A673 (cell line): ENCODE data around the gene CD74. TPM values are rescaled to one million over a fixed set of nuclear protein-coding genes. Genes with fewer than 3 reads are reported as not detected.

Experiments
- BruUV-seq: library from RNA; stranded (reverse); fragments of 400-500 nt; replicated peaks from 2 replicates; lab custom pipeline; 2021; lab: Mats Ljungman, UMichigan
- CTCF ChIA-PET: fragments of 300-600 bp; sonication (Branson Sonifier 250); formaldehyde crosslinking; loops from one replicate; lab custom pipeline; 2022; ENCODE audit warnings: antibody characterized with exemption; lab: Charles Lee
- POLR2A ChIA-PET: fragments of 300-600 bp; sonication (Branson Sonifier 250); formaldehyde crosslinking; loops from one replicate; lab custom pipeline; 2022; ENCODE audit warnings: antibody characterized with exemption; ENCODE audit not compliant: low non-redundant PET; lab: Charles Lee
- DNase-seq: peaks from one replicate; pipeline ENCODE4 v3.0.0-alpha.2; 2015; ENCODE audit warnings: low spot score
- H3K27ac ChIP-seq: fragments of 200-600 bp; sonication (generic); 2 replicates; pipeline ENCODE4 v1.5.1; 2016; ENCODE audit warnings: mixed run types, low read depth, mild to moderate bottlenecking, mixed read lengths, antibody characterized with exemption, low read length; ENCODE audit not compliant: poor library complexity, severe bottlenecking
- H3K27me3 ChIP-seq: fragments of 200-600 bp; sonication (generic); replicated peaks from 2 replicates; pipeline ENCODE4 v1.6.1; 2017; ENCODE audit warnings: mixed run types, low read depth, mild to moderate bottlenecking, mixed read lengths, antibody characterized with exemption, low read length; ENCODE audit not compliant: insufficient read depth, poor library complexity
- H3K36me3 ChIP-seq: fragments of 200-600 bp; sonication (generic); 2 replicates; pipeline ENCODE4 v1.6.1; 2016; ENCODE audit warnings: mixed run types, mild to moderate bottlenecking, mixed read lengths, antibody characterized with exemption, low read length; ENCODE audit not compliant: insufficient read depth, poor library complexity, severe bottlenecking
- H3K4me1 ChIP-seq: fragments of 200-600 bp; sonication (generic); 2 replicates; pipeline ENCODE4 v1.6.1; 2017; ENCODE audit warnings: mixed run types, mild to moderate bottlenecking, mixed read lengths, antibody characterized with exemption, low read length; ENCODE audit not compliant: insufficient read depth, poor library complexity, severe bottlenecking
- H3K4me3 ChIP-seq: fragments of 200-600 bp; sonication (generic); 2 replicates; pipeline ENCODE4 v1.5.1; 2016; ENCODE audit warnings: low read depth, mixed run types, mild to moderate bottlenecking, mixed read lengths, low read length; ENCODE audit not compliant: poor library complexity, severe bottlenecking
- H3K9me3 ChIP-seq: fragments of 200-600 bp; sonication (generic); 2 replicates; pipeline ENCODE4 v1.6.1; 2016; ENCODE audit warnings: mixed run types, low read depth, mild to moderate bottlenecking, mixed read lengths, antibody characterized with exemption, low read length; ENCODE audit not compliant: poor library complexity, severe bottlenecking
- EZH2 ChIP-seq: fragments of 200-600 bp; sonication (generic); IDR thresholded peaks from 2 replicates; pipeline ENCODE4 v1.6.1; 2017; ENCODE audit warnings: borderline replicate concordance, low read depth, mild to moderate bottlenecking, mixed read lengths, antibody characterized with exemption, low read length; ENCODE audit not compliant: poor library complexity, severe bottlenecking
- intact Hi-C: fragments of 100-400 bp; cut with micrococcal nuclease; formaldehyde crosslinking; loops from one replicate; pipeline ENCODE4 v1.10.0; 2022; ENCODE audit not compliant: unreplicated experiment
- total RNA-seq: library from RNA; stranded (reverse); gene quantifications from 2 replicates; pipeline ENCODE4 v1.2.3, GENCODE V29; 2021
- TF ChIP-seq, protein P1 (sequence below): fragments of 300-800, 200-600 bp; sonication (generic); conservative IDR thresholded peaks from 2 replicates; pipeline ENCODE4 v1.5.1; 2017; ENCODE audit warnings: low read depth, mild to moderate bottlenecking, antibody characterized with exemption, low read length, moderate library complexity, mixed read lengths

CD74 gene
- total RNA-seq, 1 experiment from 2014 or later = not detected

DNA sequence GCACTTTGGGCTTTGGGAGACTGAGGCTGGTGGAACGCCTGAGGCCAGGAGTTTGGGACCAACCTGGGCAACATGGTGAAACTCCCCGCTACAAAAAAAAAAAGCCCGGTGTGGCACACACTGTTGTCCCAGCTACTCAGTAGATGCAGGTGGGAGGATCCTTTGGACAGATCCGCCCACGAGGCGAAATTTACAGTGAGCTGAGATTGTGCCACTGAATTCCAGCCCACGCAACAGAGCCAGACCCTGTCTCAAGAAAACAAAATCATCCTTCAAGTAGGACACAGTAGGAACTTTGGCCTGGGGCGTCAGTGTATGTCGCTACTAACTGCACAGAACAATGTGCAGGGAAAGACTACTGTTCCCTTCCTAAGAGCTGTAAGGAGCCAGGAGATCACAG is 32.1 kb upstream of the CD74 start:
- intact Hi-C loops = no loop called here

DNA sequence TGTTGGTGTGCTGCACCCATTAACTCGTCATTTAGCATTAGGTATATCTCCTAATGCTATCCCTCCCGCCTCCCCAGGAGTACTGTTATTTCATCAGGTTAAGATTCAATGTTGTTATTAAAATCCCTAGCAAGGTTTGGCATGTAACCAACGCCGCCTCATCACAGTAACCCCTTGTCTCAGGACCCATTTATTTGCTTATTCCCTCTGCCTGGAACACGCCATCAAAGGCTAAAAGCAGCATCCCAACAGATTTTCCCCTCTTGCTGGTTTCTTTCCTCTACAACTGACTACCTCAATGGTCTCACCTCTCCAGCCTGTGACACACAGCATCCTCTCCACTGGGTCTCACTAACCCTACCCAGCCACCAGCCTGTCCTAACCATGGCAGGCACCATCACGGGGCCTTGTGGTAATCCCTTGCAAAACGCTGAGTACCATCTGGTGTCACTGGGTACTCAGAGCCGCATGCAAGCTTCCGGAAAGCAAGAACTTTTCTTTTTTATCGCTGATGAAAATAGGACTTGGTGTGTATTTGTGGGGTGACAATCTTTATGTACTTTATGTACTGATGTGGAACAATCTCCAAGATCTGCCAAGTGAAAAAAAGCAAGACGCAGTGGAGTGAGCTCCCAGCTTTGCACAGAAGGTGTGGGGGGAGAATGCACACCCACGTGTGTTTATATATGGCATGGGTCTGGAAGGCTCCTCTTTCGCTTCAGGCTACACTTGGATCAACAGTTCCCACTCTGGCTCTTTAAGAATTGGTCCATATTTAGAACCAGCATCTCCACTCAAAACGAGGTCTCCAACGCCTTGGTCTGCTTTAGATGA is 30.7 kb upstream of the CD74 start:
- no peaks in the 10 kb centered on the region for H3K27me3 ChIP-seq
- H3K4me3 ChIP-seq = no peak overlapping the region
- TF ChIP-seq, protein P1, sequence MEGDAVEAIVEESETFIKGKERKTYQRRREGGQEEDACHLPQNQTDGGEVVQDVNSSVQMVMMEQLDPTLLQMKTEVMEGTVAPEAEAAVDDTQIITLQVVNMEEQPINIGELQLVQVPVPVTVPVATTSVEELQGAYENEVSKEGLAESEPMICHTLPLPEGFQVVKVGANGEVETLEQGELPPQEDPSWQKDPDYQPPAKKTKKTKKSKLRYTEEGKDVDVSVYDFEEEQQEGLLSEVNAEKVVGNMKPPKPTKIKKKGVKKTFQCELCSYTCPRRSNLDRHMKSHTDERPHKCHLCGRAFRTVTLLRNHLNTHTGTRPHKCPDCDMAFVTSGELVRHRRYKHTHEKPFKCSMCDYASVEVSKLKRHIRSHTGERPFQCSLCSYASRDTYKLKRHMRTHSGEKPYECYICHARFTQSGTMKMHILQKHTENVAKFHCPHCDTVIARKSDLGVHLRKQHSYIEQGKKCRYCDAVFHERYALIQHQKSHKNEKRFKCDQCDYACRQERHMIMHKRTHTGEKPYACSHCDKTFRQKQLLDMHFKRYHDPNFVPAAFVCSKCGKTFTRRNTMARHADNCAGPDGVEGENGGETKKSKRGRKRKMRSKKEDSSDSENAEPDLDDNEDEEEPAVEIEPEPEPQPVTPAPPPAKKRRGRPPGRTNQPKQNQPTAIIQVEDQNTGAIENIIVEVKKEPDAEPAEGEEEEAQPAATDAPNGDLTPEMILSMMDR = no peak
- TF ChIP-seq EZH2 = no peak
- POLR2A ChIA-PET = no interaction called here
- CTCF ChIA-PET = no interaction called here
- peaks cover 22% of the 10 kb centered on the region for H3K4me1 ChIP-seq
- H3K36me3 ChIP-seq = peaks cover 59% of the 10 kb centered on the region
- DNase-seq = no peak
- BruUV-seq = no TSS peak
- H3K27ac ChIP-seq = no peak overlapping the region
- no peaks in the 10 kb centered on the region for H3K9me3 ChIP-seq
- intact Hi-C loops = no loop called here

More for the DNA sequence above, 32.1 kb upstream of the CD74 start:
- ChIA-PET POLR2A (interaction anchor here (0.6 to 0.7 kb wide), 2 partner anchors 9 to 16 kb away, joined by 3 read pairs; no protein-coding TSS in a partner anchor), CTCF (no interaction called here)
- TF ChIP-seq EZH2 = no peak
- TF ChIP-seq, protein P1 = no peak
- Histone ChIP-seq H3K27me3 (no peaks in the 10 kb centered on the region), H3K4me3 (no peak overlapping the region), H3K36me3 (peaks cover 63% of the 10 kb centered on the region), H3K27ac (no peak overlapping the region), H3K9me3 (no peaks in the 10 kb centered on the region), H3K4me1 (peaks cover 22% of the 10 kb centered on the region)
- DNase-seq = no peak
- BruUV-seq = no TSS peak

DNA sequence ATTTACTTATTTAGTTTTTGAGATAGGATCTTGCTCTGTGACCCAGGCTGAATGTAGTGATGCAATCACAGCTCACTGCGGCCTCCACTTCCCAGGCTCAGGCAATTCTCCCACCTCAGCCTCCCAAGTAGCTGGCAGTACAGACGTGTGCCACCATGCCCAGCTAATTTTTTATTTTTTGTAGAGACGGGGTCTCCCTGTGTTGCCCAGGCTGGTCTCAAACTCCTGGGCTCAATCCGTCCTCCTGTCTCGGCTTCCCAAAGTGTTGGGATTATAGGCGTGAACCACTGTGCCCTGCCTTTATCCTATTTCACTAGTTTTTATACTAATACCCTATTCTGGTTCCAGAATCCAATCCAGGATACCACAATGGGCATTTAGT is 30.0 kb upstream of the CD74 start:
- intact Hi-C loops = no loop called here

More for the DNA sequence above, 30.0 kb upstream of the CD74 start:
- Histone ChIP-seq H3K4me1 (peaks cover 15% of the 10 kb centered on the region), H3K27me3 (no peaks in the 10 kb centered on the region), H3K36me3 (peaks cover 51% of the 10 kb centered on the region), H3K27ac (no peak overlapping the region), H3K9me3 (no peaks in the 10 kb centered on the region), H3K4me3 (no peak overlapping the region)
- POLR2A ChIA-PET = no interaction called here
- DNase-seq = no peak
- CTCF ChIA-PET = no interaction called here
- no TSS peak for BruUV-seq
- TF ChIP-seq, protein P1 = no peak
- TF ChIP-seq EZH2 = no peak
